GM12865 (cell line): ENCODE results near the gene AP1AR.
A peak's percentile ranks its signal among the peaks of the same experiment; 100 is the strongest.
"Not testable (repeated sequence)": the region's sequence is repeated elsewhere in the genome, so short reads cannot be mapped to it uniquely, and the experiment has no call there.

Experiments
- DNase-seq: peaks from one replicate; pipeline ENCODE4 v3.0.0; 2010; ENCODE audit warnings: low read depth
- H3K4me3 ChIP-seq: 2 replicates; pipeline ENCODE4 v1.5.1; 2011; ENCODE audit warnings: mild to moderate bottlenecking, low read depth, low read length, control low read depth
- CTCF ChIP-seq: IDR thresholded peaks from 2 replicates; pipeline ENCODE4 v1.5.1; 2011; ENCODE audit warnings: low read length, control low read depth, low read depth, inconsistent platforms; ENCODE audit not compliant: insufficient read depth; ENCODE audit errors: missing control alignments

Gene AP1AR

GRCh38 chr4:112189754-112190153 lies 41.8 kb upstream of the AP1AR start:
- no peak overlapping the region for H3K4me3 ChIP-seq
- no peak for DNase-seq
- TF ChIP-seq CTCF = no peak

DNA sequence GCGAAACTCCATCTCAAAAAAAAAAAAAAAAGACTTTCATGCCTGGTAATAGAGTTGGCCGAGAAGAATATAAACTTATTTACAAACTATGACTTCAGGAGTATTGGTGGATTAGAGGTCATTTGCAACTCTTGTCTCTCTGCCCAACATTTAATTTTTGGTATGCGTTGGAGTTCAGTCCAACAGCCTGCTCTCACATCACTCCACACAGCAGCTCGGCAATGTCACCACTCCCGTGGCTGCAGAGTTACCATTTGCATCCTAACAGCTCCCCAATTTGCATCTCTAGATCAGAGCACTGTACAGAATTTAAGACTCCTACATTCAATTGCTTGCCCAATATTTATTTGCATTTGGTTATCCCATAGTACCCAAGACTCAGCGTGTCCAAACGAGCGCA lies 40.9 kb upstream of the AP1AR start:
- TF ChIP-seq CTCF = no peak
- no peak for DNase-seq
- H3K4me3 ChIP-seq = no peak overlapping the region

DNA sequence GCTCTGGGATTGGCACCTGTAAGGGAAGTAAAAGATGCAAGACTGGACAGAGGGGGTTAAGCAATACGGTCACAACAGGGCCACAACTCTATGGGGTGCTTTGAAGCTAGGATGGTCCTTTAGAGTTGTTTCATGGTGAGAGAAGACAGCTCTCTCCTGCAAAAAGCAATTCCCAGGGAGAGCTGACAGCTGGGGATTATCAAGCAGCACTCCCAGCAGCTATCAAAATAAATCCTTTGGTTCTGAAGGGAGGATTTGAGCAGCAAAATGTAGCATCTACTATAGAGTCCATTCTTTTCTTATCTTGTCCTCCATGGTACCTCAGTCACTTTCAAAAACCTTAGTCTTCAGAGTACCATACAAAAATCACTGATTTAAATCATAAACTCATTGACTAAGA lies 35.1 kb upstream of the AP1AR start:
- no peak for TF ChIP-seq CTCF
- no peak overlapping the region for H3K4me3 ChIP-seq
- DNase-seq = no peak

- no peak overlapping the region for H3K4me3 ChIP-seq
- TF ChIP-seq CTCF = no peak
- DNase-seq = no peak
These were observed 32.5 kb upstream of the AP1AR start for GRCh38 chr4:112199041-112199440.

- peak; percentile 31 for DNase-seq
- H3K4me3 ChIP-seq = no peak overlapping the region
- no peak for TF ChIP-seq CTCF
These were observed 29.6 kb upstream of the AP1AR start for GRCh38 chr4:112201915-112202505.

- TF ChIP-seq CTCF = no peak
- no peak for DNase-seq
- no peak overlapping the region for H3K4me3 ChIP-seq
These were observed 28.0 kb upstream of the AP1AR start for GRCh38 chr4:112203593-112203992.

DNA sequence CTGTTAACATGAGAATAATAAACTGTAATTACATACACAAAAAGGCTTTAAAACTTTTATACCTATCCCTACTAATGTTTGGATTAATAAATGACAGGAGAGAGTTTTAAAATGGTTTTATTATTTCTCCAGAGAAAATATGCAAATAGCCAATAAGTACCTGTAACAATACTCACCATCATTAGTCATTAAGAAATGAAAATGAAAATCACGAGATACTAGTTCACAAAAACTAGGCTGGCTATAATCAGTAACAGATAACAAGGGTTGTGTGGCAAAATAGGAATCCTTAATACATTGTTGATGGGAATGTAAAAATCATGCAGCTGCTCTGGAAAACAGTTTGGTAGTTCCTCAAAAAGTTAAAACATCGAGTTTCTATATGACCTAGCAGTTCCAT lies 25.2 kb upstream of the AP1AR start:
- no peak overlapping the region for H3K4me3 ChIP-seq
- DNase-seq = no peak
- no peak for TF ChIP-seq CTCF

DNA sequence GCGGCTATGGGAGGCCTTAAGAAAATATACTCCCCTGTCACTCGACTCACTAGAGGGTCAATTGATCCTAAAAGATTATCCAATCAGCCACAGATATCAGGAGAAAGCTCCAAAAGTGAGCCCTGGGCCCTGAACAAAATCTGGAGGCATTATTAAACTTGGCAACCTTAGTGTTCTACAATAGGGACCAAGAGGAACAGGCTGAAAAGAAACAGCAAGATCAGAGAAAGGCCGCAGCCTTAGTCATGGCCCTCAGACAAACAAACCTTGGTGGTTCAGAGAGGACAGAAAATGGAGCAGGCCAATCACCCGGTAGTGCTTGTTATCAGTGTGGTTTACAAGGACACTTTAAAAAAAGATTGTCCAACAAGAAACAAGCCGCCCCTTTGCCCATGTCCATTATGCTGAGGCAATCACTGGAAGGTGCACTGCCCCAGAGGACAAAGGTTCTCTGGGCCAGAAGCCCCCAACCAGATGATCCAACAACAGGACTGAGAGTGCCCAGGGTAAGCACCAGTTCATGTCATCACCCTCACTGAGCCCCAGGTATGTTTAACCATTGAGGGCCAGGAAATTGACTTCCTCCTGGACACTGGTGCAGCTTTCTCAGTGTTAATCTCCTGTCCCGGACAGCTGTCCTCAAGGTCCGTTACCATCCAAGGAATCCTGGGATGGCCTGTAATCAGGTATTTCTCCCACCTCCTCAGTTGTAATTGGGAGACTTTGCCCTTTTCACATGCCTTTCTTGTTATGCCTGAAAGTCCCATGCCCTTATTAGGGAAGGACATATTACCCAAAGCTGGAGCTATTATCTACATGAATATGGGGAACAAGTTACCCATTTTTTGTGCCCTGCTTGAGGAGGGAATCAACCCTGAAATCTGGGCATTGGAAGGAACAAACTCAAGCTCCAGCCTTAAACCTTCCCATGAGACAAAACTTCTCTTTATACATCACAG lies 23.2 kb upstream of the AP1AR start:
- DNase-seq, H3K4me3 ChIP-seq: not testable (repeated sequence)
